Prostate gland (tissue), 2 donors: ENCODE data around the gene KNCN.

Experiments
- POLR2A ChIP-seq: fragments of 450-650 bp; IDR thresholded peaks from one replicate; pipeline ENCODE4 v1.6.1; 2016; ENCODE audit warnings: antibody characterized with exemption, mild to moderate bottlenecking
- POLR2AphosphoS5 ChIP-seq: sonication (generic); formaldehyde crosslinking; IDR thresholded peaks from one replicate; pipeline ENCODE4 v1.6.1; 2017; ENCODE audit warnings: antibody characterized with exemption
- TF ChIP-seq, protein P1 (sequence below), 4 experiments: fragments of 200-600 bp in 2 of 4; fragments of 450-650 bp in 2 of 4; sonication (generic) in 2 of 4; IDR thresholded peaks; 1 replicate in 3 of 4; 2 replicates in 1 of 4; pipeline ENCODE4 v1.5.1; 2016 to 2019; ENCODE audit warnings: antibody characterized with exemption in 4 of 4, mild to moderate bottlenecking in 2 of 4, moderate library complexity in 2 of 4

DNA sequence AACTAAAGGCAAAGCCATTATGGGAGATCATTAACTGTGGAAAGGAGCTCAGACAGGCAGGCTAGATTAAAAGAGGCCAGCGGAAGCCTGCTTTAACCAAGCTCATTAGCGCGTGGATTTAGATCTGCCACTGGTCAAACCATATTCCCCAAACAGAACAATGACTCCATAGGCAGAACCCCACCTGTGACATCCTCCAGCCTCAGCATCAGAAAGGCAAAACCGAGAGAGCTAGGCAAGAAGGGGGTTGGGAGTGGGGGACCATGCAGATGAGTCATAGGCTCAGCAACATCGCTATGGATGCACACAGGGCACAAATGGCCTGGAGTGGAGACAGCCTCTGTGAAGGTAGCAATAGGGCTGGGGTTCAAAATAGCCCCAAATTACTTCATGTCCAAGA, 32.0 kb upstream of the KNCN start:
- TF ChIP-seq, protein P1, sequence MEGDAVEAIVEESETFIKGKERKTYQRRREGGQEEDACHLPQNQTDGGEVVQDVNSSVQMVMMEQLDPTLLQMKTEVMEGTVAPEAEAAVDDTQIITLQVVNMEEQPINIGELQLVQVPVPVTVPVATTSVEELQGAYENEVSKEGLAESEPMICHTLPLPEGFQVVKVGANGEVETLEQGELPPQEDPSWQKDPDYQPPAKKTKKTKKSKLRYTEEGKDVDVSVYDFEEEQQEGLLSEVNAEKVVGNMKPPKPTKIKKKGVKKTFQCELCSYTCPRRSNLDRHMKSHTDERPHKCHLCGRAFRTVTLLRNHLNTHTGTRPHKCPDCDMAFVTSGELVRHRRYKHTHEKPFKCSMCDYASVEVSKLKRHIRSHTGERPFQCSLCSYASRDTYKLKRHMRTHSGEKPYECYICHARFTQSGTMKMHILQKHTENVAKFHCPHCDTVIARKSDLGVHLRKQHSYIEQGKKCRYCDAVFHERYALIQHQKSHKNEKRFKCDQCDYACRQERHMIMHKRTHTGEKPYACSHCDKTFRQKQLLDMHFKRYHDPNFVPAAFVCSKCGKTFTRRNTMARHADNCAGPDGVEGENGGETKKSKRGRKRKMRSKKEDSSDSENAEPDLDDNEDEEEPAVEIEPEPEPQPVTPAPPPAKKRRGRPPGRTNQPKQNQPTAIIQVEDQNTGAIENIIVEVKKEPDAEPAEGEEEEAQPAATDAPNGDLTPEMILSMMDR (IDR thresholded peaks at IDR 0.05): no peak
- TF ChIP-seq POLR2AphosphoS5 (no peak), POLR2A (no peak)
